H1 (cell line): ENCODE measurements around the gene DHRS13. TPM values are rescaled to one million over a fixed set of nuclear protein-coding genes. Genes with fewer than 3 reads are reported as not detected.

ENCODE experiments used
- CTCF ChIA-PET: fragments of 300-600 bp; sonication (Branson Sonifier 250); formaldehyde crosslinking; loops from one replicate; lab custom pipeline; 2021; ENCODE audit not compliant: partially characterized antibody; lab: Charles Lee
- POLR2A ChIA-PET: fragments of 300-600 bp; sonication (Branson Sonifier 250); formaldehyde crosslinking; loops from one replicate; lab custom pipeline; 2021; ENCODE audit warnings: inconsistent platforms; ENCODE audit not compliant: partially characterized antibody; lab: Charles Lee
- DNase-seq, 2 experiments: peaks; one replicate each; pipeline versions ENCODE4 v3.0.0 to v3.0.0-alpha.2; 2010 to 2022; ENCODE audit warnings: low spot score in 2 of 2, low read depth in 1 of 2, mixed read lengths in 1 of 2
- FAIRE-seq: peaks from 2 replicates; lab custom pipeline; 2011; peaks lifted over from hg19 to GRCh38; lab: Jason Lieb, UNC
- H2AFZ ChIP-seq: 2 replicates; pipeline ENCODE4 v1.8.1; 2012; ENCODE audit warnings: low read length, inconsistent platforms
- H2AK5ac ChIP-seq: 2 replicates; pipeline ENCODE4 v1.6.1; 2013; ENCODE audit warnings: low read depth, low read length
- H2BK120ac ChIP-seq: replicated peaks from 2 replicates; pipeline ENCODE3; 2013; ENCODE audit warnings: low read depth, low read length, inconsistent platforms
- H2BK12ac ChIP-seq: 2 replicates; pipeline ENCODE4 v1.6.1; 2013; ENCODE audit warnings: low read depth, low read length
- H2BK15ac ChIP-seq: 2 replicates; pipeline ENCODE4 v1.6.1; 2013; ENCODE audit warnings: low read length
- H2BK20ac ChIP-seq: 2 replicates; pipeline ENCODE4 v1.6.1; 2013; ENCODE audit warnings: low read length
- H2BK5ac ChIP-seq: 2 replicates; pipeline ENCODE4 v1.6.1; 2013; ENCODE audit warnings: low read depth, low read length
- H3K14ac ChIP-seq: 2 replicates; pipeline ENCODE4 v1.6.1; 2013; ENCODE audit warnings: inconsistent platforms; ENCODE audit not compliant: insufficient read length
- H3K18ac ChIP-seq: 2 replicates; pipeline ENCODE4 v1.6.1; 2013; ENCODE audit warnings: low read length; ENCODE audit errors: extremely low read depth
- H3K23ac ChIP-seq: 2 replicates; pipeline ENCODE4 v1.6.1; 2013; ENCODE audit warnings: inconsistent platforms; ENCODE audit not compliant: insufficient read length
- H3K23me2 ChIP-seq: 2 replicates; pipeline ENCODE4 v1.6.1; 2013; ENCODE audit warnings: low read depth, low read length
- H3K27ac ChIP-seq: 2 replicates; pipeline ENCODE4 v1.6.1; 2011; ENCODE audit warnings: low read depth, low read length, inconsistent platforms
- H3K27me3 ChIP-seq, 4 experiments: replicated peaks in 1 of 4; 1 replicate in 1 of 4; 2 replicates in 3 of 4; pipeline versions ENCODE4 v1.6.1 to v1.8.1; 2011 to 2013; ENCODE audit warnings: low read length in 3 of 4, mild to moderate bottlenecking in 3 of 4, inconsistent platforms in 2 of 4, mixed read lengths in 2 of 4, moderate library complexity in 1 of 4; ENCODE audit not compliant: control insufficient read depth in 3 of 4, insufficient read depth in 3 of 4; ENCODE audit errors: extremely low read depth in 1 of 4
- H3K36me3 ChIP-seq, 4 experiments: 2 replicates each; pipeline versions ENCODE4 v1.6.1 to v1.8.1; 2011 to 2013; ENCODE audit warnings: mild to moderate bottlenecking in 4 of 4, low read length in 3 of 4, moderate library complexity in 2 of 4, control low read depth in 1 of 4, inconsistent platforms in 1 of 4; ENCODE audit not compliant: insufficient read depth in 4 of 4, control insufficient read depth in 2 of 4
- H3K4ac ChIP-seq: replicated peaks from 2 replicates; pipeline ENCODE3; 2013; ENCODE audit warnings: low read length, low read depth, mixed read lengths, inconsistent platforms; ENCODE audit not compliant: insufficient read length
- H3K4me1 ChIP-seq, 4 experiments: replicated peaks in 1 of 4; 1 replicate in 1 of 4; 2 replicates in 3 of 4; pipeline versions ENCODE4 v1.6.1 to v1.8.1; 2011 to 2013; ENCODE audit warnings: low read length in 3 of 4, inconsistent platforms in 2 of 4, mixed read lengths in 1 of 4; ENCODE audit not compliant: insufficient read depth in 4 of 4, control insufficient read depth in 3 of 4
- H3K4me2 ChIP-seq, 2 experiments: 2 replicates each; pipeline versions ENCODE4 v1.6.1 to v1.8.1; 2011 to 2013; ENCODE audit warnings: low read depth in 2 of 2, low read length in 2 of 2, control low read depth in 1 of 2, inconsistent platforms in 1 of 2, mild to moderate bottlenecking in 1 of 2; ENCODE audit not compliant: insufficient read depth in 1 of 2
- H3K4me3 ChIP-seq, 4 experiments: fragments of 200-600, 300-600 bp in 1 of 4; sonication (generic), shearing (Covaris generic), sonication (Bioruptor Twin) in 1 of 4; 2 replicates each; pipeline versions ENCODE4 v1.5.1 to v1.8.1; 2011 to 2016; ENCODE audit warnings: low read length in 4 of 4, low read depth in 3 of 4, control low read depth in 2 of 4, inconsistent platforms in 2 of 4, mild to moderate bottlenecking in 2 of 4, mixed read lengths in 1 of 4, moderate library complexity in 1 of 4; ENCODE audit not compliant: insufficient read depth in 2 of 4; ENCODE audit errors: extremely low read depth in 1 of 4
- H3K56ac ChIP-seq: replicated peaks from 2 replicates; pipeline ENCODE3; 2013; ENCODE audit warnings: low read depth, mild to moderate bottlenecking, mixed read lengths, low read length, inconsistent platforms; ENCODE audit not compliant: insufficient read length
- H3K79me1 ChIP-seq: 2 replicates; pipeline ENCODE4 v1.6.1; 2013; ENCODE audit warnings: low read depth, low read length, control low read depth
- H3K79me2 ChIP-seq, 2 experiments: 2 replicates each; pipeline versions ENCODE4 v1.6.1 to v1.8.1; 2012 to 2013; ENCODE audit warnings: low read length in 2 of 2, mild to moderate bottlenecking in 2 of 2, inconsistent platforms in 1 of 2; ENCODE audit not compliant: insufficient read depth in 2 of 2, control insufficient read depth in 1 of 2
- H3K9ac ChIP-seq, 4 experiments: replicated peaks in 1 of 4; 1 replicate in 1 of 4; 2 replicates in 3 of 4; pipeline versions ENCODE4 v1.6.1 to v1.8.1; 2011 to 2013; ENCODE audit warnings: low read depth in 3 of 4, low read length in 3 of 4, control low read depth in 2 of 4, mild to moderate bottlenecking in 2 of 4, moderate library complexity in 2 of 4, inconsistent platforms in 1 of 4; ENCODE audit errors: extremely low read depth in 1 of 4
- H3K9me3 ChIP-seq, 2 experiments: 2 replicates each; pipeline versions ENCODE4 v1.6.1 to v1.8.1; 2012 to 2013; ENCODE audit warnings: mild to moderate bottlenecking in 2 of 2, moderate library complexity in 2 of 2, control low read depth in 1 of 2, inconsistent platforms in 1 of 2, low read depth in 1 of 2, low read length in 1 of 2, mixed read lengths in 1 of 2; ENCODE audit not compliant: insufficient read depth in 2 of 2
- H4K20me1 ChIP-seq, 2 experiments: replicated peaks in 1 of 2; 2 replicates each; pipeline versions ENCODE3 to v1.8.1; 2011 to 2013; ENCODE audit warnings: inconsistent platforms in 2 of 2, low read length in 2 of 2, mild to moderate bottlenecking in 1 of 2; ENCODE audit not compliant: insufficient read depth in 2 of 2, control insufficient read depth in 1 of 2
- H4K5ac ChIP-seq: 2 replicates; pipeline ENCODE4 v1.6.1; 2013; ENCODE audit warnings: low read length, low read depth, mixed read lengths, inconsistent platforms; ENCODE audit not compliant: insufficient read length
- H4K8ac ChIP-seq: 2 replicates; pipeline ENCODE4 v1.8.0; 2013; ENCODE audit warnings: mild to moderate bottlenecking, moderate library complexity, low read length, inconsistent platforms; ENCODE audit not compliant: insufficient read depth; ENCODE audit errors: extremely low read depth
- H4K91ac ChIP-seq: replicated peaks from 2 replicates; pipeline ENCODE3; 2013; ENCODE audit warnings: low read length, mixed read lengths, inconsistent platforms; ENCODE audit not compliant: insufficient read length
- ASH2L ChIP-seq: fragments of 200-600, 300-600 bp; sonication (generic); IDR thresholded peaks from one replicate; pipeline ENCODE4 v1.7.1; 2017; ENCODE audit warnings: low read length
- CBX5 ChIP-seq: fragments of 300-800, 300-1000 bp; sonication (generic); IDR thresholded peaks from 2 replicates; pipeline ENCODE4 v1.7.1; 2016; ENCODE audit warnings: antibody characterized with exemption, low read length, low read depth
- JUND ChIP-seq: IDR thresholded peaks from 2 replicates; pipeline ENCODE4 v1.6.1; 2011; ENCODE audit warnings: mild to moderate bottlenecking, improper control_type of control experiment, low read length
- SIN3A ChIP-seq, 2 experiments: IDR thresholded peaks in 1 of 2; conservative IDR thresholded peaks in 1 of 2; 2 replicates each; pipeline ENCODE4 v1.6.1; 2011 to 2012; ENCODE audit warnings: low read length in 2 of 2, improper control_type of control experiment in 1 of 2, low read depth in 1 of 2, mild to moderate bottlenecking in 1 of 2
- WGBS, 2 experiments: shearing (Covaris generic) in 1 of 2; methylation state at CpG; one replicate each; pipeline versions ENCODE4 v1.1.6 to v1.1.7; 2013 to 2015; ENCODE audit warnings: low lambda C conversion rate in 2 of 2, mixed read lengths in 2 of 2, inconsistent platforms in 1 of 2, low coverage in 1 of 2, missing lambda C conversion rate in 1 of 2; ENCODE audit not compliant: insufficient replicate concordance in 2 of 2, insufficient coverage in 1 of 2, insufficient read length in 1 of 2; ENCODE audit errors: extremely low coverage in 1 of 2, missing lambda C conversion rate in 1 of 2; 5-methylcytosine and 5-hydroxymethylcytosine counted together
- long read RNA-seq, 2 experiments: library from RNA in 1 of 2; library from capped mRNA in 1 of 2; stranded (forward); transcript quantifications; one replicate each; pipeline ENCODE4 v2.0.0, GENCODE V29; 2021; ENCODE audit warnings: inconsistent platforms in 1 of 2
- polyA minus RNA-seq, 3 experiments: library from RNA; depleted of rRNA, polyadenylated mRNA; stranded (reverse); fragments of >200 nt; gene quantifications; 1 replicate in 2 of 3; 2 replicates in 1 of 3; pipeline ENCODE4 v1.2.3, GENCODE V29; 2011
- polyA plus RNA-seq, 7 experiments: library from polyadenylated mRNA; depleted of rRNA in 3 of 7; stranded (reverse) in 5 of 7; unstranded in 2 of 7; fragments of >200 nt in 5 of 7; fragments of 200-250 nt in 2 of 7; gene quantifications; 1 replicate in 5 of 7; 2 replicates in 1 of 7; 4 replicates in 1 of 7; pipeline versions ENCODE4 v1.2.1 to v1.2.3, GENCODE V29; 2011 to 2013; ENCODE audit warnings: missing spikeins in 2 of 7, mixed read lengths in 2 of 7
- total RNA-seq: library from RNA; stranded (reverse); fragmentation: NEBNext Ultra II Directional; extraction: Animal tissue kit (Norgen Biotek cat#: 25700); gene quantifications from 2 replicates; pipeline ENCODE4 v1.2.1, GENCODE V29; 2021

DHRS13 gene, protein sequence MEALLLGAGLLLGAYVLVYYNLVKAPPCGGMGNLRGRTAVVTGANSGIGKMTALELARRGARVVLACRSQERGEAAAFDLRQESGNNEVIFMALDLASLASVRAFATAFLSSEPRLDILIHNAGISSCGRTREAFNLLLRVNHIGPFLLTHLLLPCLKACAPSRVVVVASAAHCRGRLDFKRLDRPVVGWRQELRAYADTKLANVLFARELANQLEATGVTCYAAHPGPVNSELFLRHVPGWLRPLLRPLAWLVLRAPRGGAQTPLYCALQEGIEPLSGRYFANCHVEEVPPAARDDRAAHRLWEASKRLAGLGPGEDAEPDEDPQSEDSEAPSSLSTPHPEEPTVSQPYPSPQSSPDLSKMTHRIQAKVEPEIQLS
- total RNA-seq: 22.1 and 23.7 TPM in 2 replicates
- polyA plus RNA-seq (2011; rRNA removed): 30.0 and 33.9 TPM in 2 replicates
- polyA plus RNA-seq (2011; cell fraction: cytosol; rRNA removed): 31.3 TPM
- 26.4 TPM for polyA plus RNA-seq (2011; cell fraction: nucleus; rRNA removed)
- polyA plus RNA-seq (2012, experiment 1 of 2): 9.0 to 18.0 TPM (median 17.3 TPM) in 4 replicates
- polyA plus RNA-seq (2012, experiment 2 of 2): 21.1 TPM
- 29.1 TPM for polyA plus RNA-seq (2013, experiment 1 of 2)
- polyA plus RNA-seq (2013, experiment 2 of 2): 30.8 TPM
- 18.9 and 19.8 TPM in 2 replicates for polyA minus RNA-seq (2011; rRNA and poly(A)+ RNA removed)
- polyA minus RNA-seq (2011; cell fraction: cytosol; rRNA and poly(A)+ RNA removed): 12.2 TPM
- 14.2 TPM for polyA minus RNA-seq (2011; cell fraction: nucleus; rRNA and poly(A)+ RNA removed)
- long read RNA-seq, experiment 1, transcript DHRS13-202 (4 exons, 2,037 nt): minor isoform, 5 of 20 reads
- long read RNA-seq, experiment 1, transcript DHRS13-201 (5 exons, 1,921 nt): major isoform, 6 of 20 reads
- long read RNA-seq, experiment 1, partial matches to known transcripts: 2 of 20 reads
- long read RNA-seq, experiment 1, other reads (novel, unspliced or antisense): 6 of 20 reads
- long read RNA-seq, experiment 2, partial matches to known transcripts: 1 of 2 reads
- long read RNA-seq, experiment 2, other reads (novel, unspliced or antisense): 1 of 2 reads

DNA sequence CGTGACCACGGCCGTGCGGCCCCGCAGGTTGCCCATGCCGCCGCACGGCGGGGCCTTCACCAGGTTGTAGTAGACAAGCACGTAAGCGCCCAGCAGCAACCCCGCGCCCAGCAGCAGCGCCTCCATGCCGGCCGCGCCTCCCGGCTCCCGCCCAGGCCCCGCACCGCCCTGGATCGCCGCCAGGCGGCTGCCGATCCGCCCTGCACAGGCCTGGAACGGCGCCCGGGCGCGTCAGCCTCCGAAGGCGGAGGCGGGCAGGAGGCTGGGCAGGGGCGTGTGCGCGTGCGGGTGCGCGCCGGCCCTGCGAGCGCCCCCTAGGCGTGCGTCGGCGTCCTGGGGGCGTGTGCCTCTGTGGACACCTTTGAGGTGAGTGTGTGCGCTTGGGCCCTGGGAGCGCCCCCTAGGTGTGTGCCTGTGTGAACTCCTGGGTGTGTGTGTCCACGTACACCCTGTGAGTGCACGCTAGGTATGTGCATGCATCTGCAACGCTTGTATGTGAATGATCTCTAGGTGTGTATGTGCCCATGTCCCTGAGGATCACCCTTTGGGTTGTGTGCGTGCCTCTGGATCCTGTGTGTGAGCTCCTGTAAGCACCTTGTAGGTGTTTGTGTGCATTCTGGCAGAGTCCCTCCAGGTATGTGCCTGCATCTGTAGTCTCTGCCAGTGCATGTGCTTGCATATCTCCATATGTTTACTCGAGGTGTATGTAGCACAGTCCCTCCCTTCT is at the start of gene DHRS13:
Gene DHRS13, minus strand, starts transcription at position 261 of the 727 bp plus-strand sequence. Its CDS starts 135 bp downstream, at position 126.
- Histone ChIP-seq H3K27ac (peak within 1 kb of the TSS; percentile 54), H2BK20ac (0 out of 2 replicates have a peak within 1 kb of the TSS, but pooled peaks have one; percentile 82), H3K9ac (peak within 1 kb of the TSS; percentile 35 to 84 (median 71)), H4K5ac (no peak within 1 kb of the TSS), H3K4me2 (peak within 1 kb of the TSS; percentile 70 to 88), H3K23ac (no peak within 1 kb of the TSS), H3K14ac (no peak within 1 kb of the TSS), H2BK5ac (peak within 1 kb of the TSS; percentile 46; the same call in 1 of the 2 replicates), H3K79me1 (peaks cover 3% of the 10 kb centered on the region), H3K18ac (peak within 1 kb of the TSS; percentile 91), H3K4me1 (peaks cover 0 to 9% (median 5%) of the 10 kb centered on the region in 4 experiments; a peak in 5 of 7 replicates), H3K79me2 (peaks cover 0 to 3% of the 10 kb centered on the region in 2 experiments; a peak in 2 of 4 replicates), H4K91ac (peak within 1 kb of the TSS; percentile 34), H4K8ac (peak within 1 kb of the TSS; percentile 92), H2BK15ac (no peak within 1 kb of the TSS), H3K4me3 (peak within 1 kb of the TSS; percentile 52 to 85 (median 72)), H3K56ac (peak within 1 kb of the TSS; percentile 86), H3K9me3 (no peaks in the 10 kb centered on the region), H2BK12ac (peak within 1 kb of the TSS; percentile 63; the same call in 1 of the 2 replicates), H2AFZ (no peak within 1 kb of the TSS), H2AK5ac (peak within 1 kb of the TSS; percentile 68), H3K27me3 (no peaks in the 10 kb centered on the region), H2BK120ac (no peak within 1 kb of the TSS), H3K23me2 (peaks cover 8% of the 10 kb centered on the region; the same call in 1 of the 2 replicates), H3K36me3 (peaks cover 17 to 24% (median 21%) of the 10 kb centered on the region in 4 experiments; a peak in 7 of 8 replicates), H4K20me1 (peaks cover 2 to 6% of the 10 kb centered on the region in 2 experiments), H3K4ac (peak within 1 kb of the TSS; percentile 87)
- DNase-seq: peak; percentile 87 to 97
- CTCF ChIA-PET: interaction anchor here (0.6 to 5.6 kb wide), 29 partner anchors 9 to 218 kb away, joined by 3 to 45 read pairs (median 4); partner anchors contain the start of genes FAM222B, NEK8 and TLCD1
- FAIRE-seq: no peak
- WGBS, 2 experiments: 3% methylated on average over 52 of the region's 55 CpGs; no CpG with 5 or more reads in 1 of the 2 experiments
- POLR2A ChIA-PET: interaction anchor here (1.2 to 7.7 kb wide), 9 partner anchors 9 to 183 kb away, joined by 4 to 71 read pairs (median 7); partner anchors contain the start of genes NEK8, RPL23A and TLCD1
- TF ChIP-seq ASH2L: peak; percentile 68
- TF ChIP-seq JUND: peak; percentile 58; the same call in 1 of the 2 replicates
- no peak for TF ChIP-seq CBX5
- peak in 1 of 2 experiments; percentile 90; a peak in 3 of 4 replicates for TF ChIP-seq SIN3A (conservative IDR thresholded peaks at IDR 0.05 in 1 of 2, IDR thresholded peaks at IDR 0.05 in 1 of 2; ENCODE audit: low read depth in 1 of 2, low read length in 2 of 2)
